ENCODE data around the gene PARD3B. TPM values are rescaled to one million over a fixed set of nuclear protein-coding genes. Genes with fewer than 3 reads are reported as not detected.

Gene PARD3B
- total and polyA plus RNA-seq, 2 experiments from 2014 or later, result 3.5 to 4.4 TPM

GRCh38 chr2:205543937-205544702 lies 998.8 kb downstream of the PARD3B start:
- ATAC-seq (no peak), DNase-seq (ENCODE audit: low spot score) (no peak)
- Mint-ChIP-seq H3K4me3 (no peak overlapping the region), H3K9me3 (no peaks in the 10 kb centered on the region), H3K36me3 (ENCODE audit: low read depth) (no peaks in the 10 kb centered on the region), H3K4me1 (peaks cover 7% of the 10 kb centered on the region; the same call in 2 of the 3 replicates), H3K27ac (no peak overlapping the region), H3K27me3 (ENCODE audit: insufficient read depth, low read depth, poor library complexity) (peaks cover 2% of the 10 kb centered on the region)
- no peak overlapping the region for H3K4me2 ChIP-seq
- H3K27ac ChIP-seq (ENCODE audit: low read depth), result no peak overlapping the region
- no peaks in the 10 kb centered on the region for H4K20me1 ChIP-seq (replicated peaks; ENCODE audit: insufficient read depth)
- TF ChIP-seq ZNF114 (CRISPR knock-in tag; IDR thresholded peaks at IDR 0.05), result no peak
- no peaks in the 10 kb centered on the region for H3K27me3 ChIP-seq (ENCODE audit: insufficient read depth)
- no peaks in the 10 kb centered on the region for H3K36me3 ChIP-seq (ENCODE audit: insufficient read depth)
- H2AFZ ChIP-seq, result no peak overlapping the region
- no peaks in the 10 kb centered on the region for H3K79me2 ChIP-seq (replicated peaks; ENCODE audit: insufficient read depth)
- peaks cover 7% of the 10 kb centered on the region; the same call in 1 of the 2 replicates for H3K4me1 ChIP-seq (ENCODE audit: insufficient read depth)
- no peaks in the 10 kb centered on the region for H3F3A ChIP-seq (replicated peaks; ENCODE audit: low read depth)
- H3K9me2 ChIP-seq (ENCODE audit: insufficient read depth), result no peaks in the 10 kb centered on the region
- H3K4me3 ChIP-seq, result no peak overlapping the region

- H3K36me3 ChIP-seq (ENCODE audit: insufficient read depth), result no peaks in the 10 kb centered on the region
- TF ChIP-seq EZH2 (IDR thresholded peaks at IDR 0.05; ENCODE audit: low read depth, unreplicated experiment), result no peak
- no peak for TF ChIP-seq STAT1 (IDR thresholded peaks at IDR 0.05; ENCODE audit: unreplicated experiment)
- TF ChIP-seq NANOG (IDR thresholded peaks at IDR 0.05; ENCODE audit: borderline replicate concordance), result no peak
- TF ChIP-seq ZNF114 (CRISPR knock-in tag; IDR thresholded peaks at IDR 0.05), result no peak
- TF ChIP-seq CREB1 (CRISPR knock-in tag; IDR thresholded peaks at IDR 0.05; ENCODE audit: low read depth), result 0 out of 2 replicates have a peak, but pooled peaks have one; percentile 5
- no peak for TF ChIP-seq EZH2phosphoT487 (IDR thresholded peaks at IDR 0.05; ENCODE audit: unreplicated experiment)
- TF ChIP-seq JUNB (IDR thresholded peaks at IDR 0.05; ENCODE audit: unreplicated experiment), result no peak
- no peaks in the 10 kb centered on the region for H3K36me3 Mint-ChIP-seq (ENCODE audit: low read depth)
- ATAC-seq (peak; percentile 71), DNase-seq (ENCODE audit: low spot score) (peak; percentile 20)
- H3K9me2 ChIP-seq (ENCODE audit: insufficient read depth), result peaks cover 6% of the 10 kb centered on the region; the same call in 1 of the 2 replicates
- H3K4me3 ChIP-seq, result no peak overlapping the region
- H2AFZ ChIP-seq, result no peak overlapping the region; the same call in 1 of the 2 replicates
- peaks cover 2% of the 10 kb centered on the region for H3K27me3 Mint-ChIP-seq (ENCODE audit: insufficient read depth, low read depth, poor library complexity)
- no peaks in the 10 kb centered on the region for H4K20me1 ChIP-seq (replicated peaks; ENCODE audit: insufficient read depth)
- H3K27ac ChIP-seq (ENCODE audit: low read depth), result no peak overlapping the region
- no peak overlapping the region for H3K4me2 ChIP-seq
- H3K79me2 ChIP-seq (replicated peaks; ENCODE audit: insufficient read depth), result no peaks in the 10 kb centered on the region
- peaks cover 7% of the 10 kb centered on the region; the same call in 1 of the 2 replicates for H3K4me1 ChIP-seq (ENCODE audit: insufficient read depth)
- peaks cover 7% of the 10 kb centered on the region; the same call in 2 of the 3 replicates for H3K4me1 Mint-ChIP-seq
- no peak overlapping the region for H3K27ac Mint-ChIP-seq
- no peaks in the 10 kb centered on the region for H3K27me3 ChIP-seq (ENCODE audit: insufficient read depth)
- no peaks in the 10 kb centered on the region for H3F3A ChIP-seq (replicated peaks; ENCODE audit: low read depth)
- H3K9me3 Mint-ChIP-seq, result no peaks in the 10 kb centered on the region
- H3K4me3 Mint-ChIP-seq, result no peak overlapping the region
These were observed 1000.9 kb downstream of the PARD3B start for GRCh38 chr2:205545971-205546816.
